GM13977 (cell line): Measurements from ENCODE around the gene NR1I3.

ENCODE experiments used
- DNase-seq: peaks from one replicate; pipeline ENCODE4 v3.0.0; 2012; ENCODE audit warnings: low spot score
- in situ Hi-C: fragments of 300-500 bp; cut with MboI; formaldehyde crosslinking; loops from one replicate; pipeline ENCODE4 v1.12.0; 2022; ENCODE audit warnings: low sequenced_read_pairs, low pct_unique_long_range_greater_than_20kb, mixed read lengths, inconsistent platforms; ENCODE audit not compliant: unreplicated experiment
- TF ChIP-seq, protein P1 (sequence below): IDR thresholded peaks from 2 replicates; pipeline ENCODE4 v1.5.1; 2012; ENCODE audit warnings: mild to moderate bottlenecking, control low read depth; ENCODE audit not compliant: insufficient read depth; ENCODE audit errors: extremely low read depth, missing control alignments

NR1I3 gene, protein sequence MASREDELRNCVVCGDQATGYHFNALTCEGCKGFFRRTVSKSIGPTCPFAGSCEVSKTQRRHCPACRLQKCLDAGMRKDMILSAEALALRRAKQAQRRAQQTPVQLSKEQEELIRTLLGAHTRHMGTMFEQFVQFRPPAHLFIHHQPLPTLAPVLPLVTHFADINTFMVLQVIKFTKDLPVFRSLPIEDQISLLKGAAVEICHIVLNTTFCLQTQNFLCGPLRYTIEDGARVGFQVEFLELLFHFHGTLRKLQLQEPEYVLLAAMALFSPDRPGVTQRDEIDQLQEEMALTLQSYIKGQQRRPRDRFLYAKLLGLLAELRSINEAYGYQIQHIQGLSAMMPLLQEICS

DNA sequence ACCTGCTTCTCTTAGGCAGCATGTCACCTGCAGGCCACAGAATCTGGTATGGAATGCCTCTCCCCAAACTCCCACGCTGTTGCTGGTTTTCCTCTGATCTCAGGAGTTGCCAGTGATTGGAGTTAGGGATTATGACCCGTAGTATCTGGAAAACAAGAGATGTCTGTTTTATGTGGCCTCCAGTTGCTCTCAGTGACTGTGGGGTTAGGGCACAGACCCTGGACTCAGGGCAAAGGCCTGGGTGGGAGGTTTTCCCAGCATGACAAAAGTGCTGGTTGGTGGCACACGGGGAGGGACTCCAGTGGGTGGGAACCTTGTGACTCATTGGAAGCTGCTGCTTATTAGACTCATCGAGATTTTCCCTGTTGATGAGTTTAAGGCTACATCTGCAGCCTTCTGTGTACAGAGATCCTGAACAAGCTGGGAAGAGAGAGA lies at the start of gene NR1I3:
NR1I3 (minus strand) TSS at position 165 of the 435 bp plus-strand sequence. CDS start 1,638 bp downstream, outside the sequence.
- TF ChIP-seq, protein P1, sequence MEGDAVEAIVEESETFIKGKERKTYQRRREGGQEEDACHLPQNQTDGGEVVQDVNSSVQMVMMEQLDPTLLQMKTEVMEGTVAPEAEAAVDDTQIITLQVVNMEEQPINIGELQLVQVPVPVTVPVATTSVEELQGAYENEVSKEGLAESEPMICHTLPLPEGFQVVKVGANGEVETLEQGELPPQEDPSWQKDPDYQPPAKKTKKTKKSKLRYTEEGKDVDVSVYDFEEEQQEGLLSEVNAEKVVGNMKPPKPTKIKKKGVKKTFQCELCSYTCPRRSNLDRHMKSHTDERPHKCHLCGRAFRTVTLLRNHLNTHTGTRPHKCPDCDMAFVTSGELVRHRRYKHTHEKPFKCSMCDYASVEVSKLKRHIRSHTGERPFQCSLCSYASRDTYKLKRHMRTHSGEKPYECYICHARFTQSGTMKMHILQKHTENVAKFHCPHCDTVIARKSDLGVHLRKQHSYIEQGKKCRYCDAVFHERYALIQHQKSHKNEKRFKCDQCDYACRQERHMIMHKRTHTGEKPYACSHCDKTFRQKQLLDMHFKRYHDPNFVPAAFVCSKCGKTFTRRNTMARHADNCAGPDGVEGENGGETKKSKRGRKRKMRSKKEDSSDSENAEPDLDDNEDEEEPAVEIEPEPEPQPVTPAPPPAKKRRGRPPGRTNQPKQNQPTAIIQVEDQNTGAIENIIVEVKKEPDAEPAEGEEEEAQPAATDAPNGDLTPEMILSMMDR, result no peak
- no peak for DNase-seq
- in situ Hi-C loops, result no loop called here

DNA sequence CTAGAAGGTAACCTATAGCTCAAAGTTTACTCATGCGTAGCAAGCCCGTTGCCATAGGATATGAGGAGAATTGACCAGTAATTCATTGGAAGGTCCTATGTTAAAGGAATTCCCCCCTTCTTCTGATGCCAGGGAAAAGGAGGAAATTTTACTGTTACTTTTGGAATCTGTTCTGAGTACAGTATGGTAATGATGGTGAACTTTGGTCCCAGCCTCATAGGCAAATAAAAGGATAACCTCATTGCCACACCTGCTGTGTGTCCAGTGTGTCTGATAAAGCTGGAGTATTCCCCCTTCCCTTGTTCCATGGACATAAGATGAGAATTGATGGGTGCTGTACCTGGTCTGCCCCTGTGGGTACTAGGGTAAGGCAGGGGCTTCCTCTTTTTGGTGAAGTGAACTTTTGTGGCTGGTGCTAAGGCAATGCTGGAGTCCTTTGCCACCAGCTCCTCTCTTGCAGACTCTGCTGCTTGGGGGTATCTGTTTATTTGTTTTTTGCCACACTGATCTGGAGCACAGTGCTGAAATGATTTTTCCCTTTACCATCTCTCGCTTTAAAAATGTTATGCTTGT lies 49.6 kb upstream of the NR1I3 start:
- in situ Hi-C loops, result no loop called here
- TF ChIP-seq, protein P1, result no peak
- no peak for DNase-seq

DNA sequence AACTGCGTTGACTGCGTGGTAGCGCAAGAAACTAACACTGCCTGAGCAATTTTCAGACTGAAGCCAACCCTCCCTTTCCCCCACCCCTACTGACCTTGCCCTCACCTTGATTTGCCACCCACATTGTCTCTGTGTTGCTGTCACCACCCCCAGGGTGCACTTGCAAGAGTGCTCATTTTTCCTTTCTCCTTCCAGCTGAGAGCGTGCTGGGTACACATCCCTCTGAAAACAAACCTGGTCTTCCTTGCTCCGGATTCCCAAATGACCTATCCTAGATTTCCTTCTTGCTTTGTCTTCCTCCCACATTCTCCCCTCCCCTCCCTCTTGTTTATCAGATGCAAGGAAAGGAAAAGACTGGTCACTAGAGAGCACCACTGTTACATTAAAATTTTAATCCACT lies 47.5 kb upstream of the NR1I3 start:
- in situ Hi-C loops, result no loop called here
- DNase-seq, result no peak
- TF ChIP-seq, protein P1, result no peak

DNA sequence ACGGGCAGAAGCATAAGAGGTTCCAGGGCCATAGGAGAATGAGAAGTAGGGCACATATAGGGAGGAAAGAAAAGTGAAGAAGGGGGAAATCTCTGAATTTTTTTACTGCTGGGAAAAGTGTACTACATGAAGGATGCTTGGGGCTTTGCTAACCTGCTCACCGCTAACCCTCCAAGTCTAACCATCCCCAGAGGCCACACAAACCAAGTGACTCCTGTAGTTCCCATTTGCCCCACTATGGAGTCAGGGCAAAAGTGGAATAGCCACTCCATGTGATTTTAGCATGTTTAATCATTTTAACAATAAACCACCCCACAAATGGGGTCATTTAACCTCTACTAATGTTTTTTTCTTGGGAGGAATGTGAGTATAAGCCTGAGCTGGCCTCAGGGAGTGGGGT lies 47.1 kb upstream of the NR1I3 start:
- TF ChIP-seq, protein P1, result no peak
- no peak for DNase-seq
- in situ Hi-C loops, result no loop called here

DNA sequence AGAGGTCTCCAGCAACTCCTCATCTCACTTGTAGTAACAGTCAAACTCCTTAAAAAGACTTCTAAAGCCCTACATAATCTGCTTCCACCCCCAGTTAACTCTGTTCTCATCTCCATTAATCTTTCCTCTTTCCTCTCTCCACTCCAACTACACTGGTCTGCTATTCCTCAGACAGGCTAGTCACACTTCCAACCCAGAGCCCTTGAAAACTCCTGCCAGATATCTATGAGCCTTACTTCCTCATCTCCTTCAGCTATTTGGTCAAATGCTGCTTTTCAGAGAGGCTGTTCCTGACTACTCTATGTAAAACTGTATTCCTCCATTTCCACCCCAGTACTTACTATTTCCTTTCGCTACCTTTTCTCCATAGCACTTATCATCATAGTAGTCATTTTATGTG lies 45.0 kb upstream of the NR1I3 start:
- DNase-seq, result no peak
- in situ Hi-C loops, result no loop called here
- TF ChIP-seq, protein P1, result no peak

DNA sequence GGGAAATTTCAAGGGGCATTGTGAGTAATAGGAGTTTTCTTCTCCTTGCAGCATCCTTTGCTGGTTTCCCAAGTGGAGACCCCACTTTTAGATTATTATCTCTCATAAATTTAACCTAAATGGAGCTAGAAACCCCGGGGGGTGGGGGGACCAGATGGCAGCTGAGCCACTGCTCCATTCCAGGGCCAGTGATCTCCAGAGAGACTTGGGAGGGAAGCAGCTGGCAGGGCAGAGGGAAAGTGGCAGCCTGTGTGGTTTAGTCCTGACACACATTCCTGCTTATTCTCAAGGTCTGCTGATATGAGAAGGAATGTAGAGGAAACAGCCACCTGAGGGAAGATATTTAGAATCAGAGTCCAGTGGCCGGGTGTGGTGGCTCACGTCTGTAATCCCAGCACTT lies 36.9 kb upstream of the NR1I3 start:
- in situ Hi-C loops, result loop anchor here (10.0 kb wide), 1 partner anchor 50 kb away; the partner anchor contains the start of genes APOA2 and TOMM40L
- no peak for DNase-seq
- TF ChIP-seq, protein P1, result no peak
